ENCODE measurements around the gene TFRC. TPM values are rescaled to one million over a fixed set of nuclear protein-coding genes. Genes with fewer than 3 reads are reported as not detected.
"Not testable (repeated sequence)": the region's sequence is repeated elsewhere in the genome, so short reads cannot be mapped to it uniquely, and the experiment has no call there.

Gene TFRC
- total RNA-seq, 2 donors from 2014 or later: 132 to 282 TPM

- DNase-seq: no peak
- H3K4me1 ChIP-seq: no peaks in the 10 kb centered on the region
- TF ChIP-seq CTCF (IDR thresholded peaks at IDR 0.05): no peak
- H3K36me3 ChIP-seq: no peaks in the 10 kb centered on the region
- H3K27me3 ChIP-seq: no peaks in the 10 kb centered on the region
- H3K4me3 ChIP-seq: no peak overlapping the region
- H3K9me3 ChIP-seq: no peaks in the 10 kb centered on the region
- no peak overlapping the region for H3K9ac ChIP-seq (ENCODE audit: low read depth in 2 of 2, low read length in 2 of 2)
- no peak overlapping the region for H3K27ac ChIP-seq
- intact Hi-C loops (cut with DNase I): no loop called here
Observed at GRCh38 chr3:196020373-196020772, 61.5 kb downstream of the TFRC start.

GRCh38 chr3:196019576-196019975, 62.3 kb downstream of the TFRC start:
- H3K36me3 ChIP-seq, H3K27ac ChIP-seq, H3K9me3 ChIP-seq: not testable (repeated sequence)

GRCh38 chr3:196018159-196018558, 63.7 kb downstream of the TFRC start:
- DNase-seq; H3K27me3 ChIP-seq; H3K9me3 ChIP-seq; intact Hi-C loops (cut with DNase I); H3K4me3 ChIP-seq; H3K27ac ChIP-seq; H3K36me3 ChIP-seq; H3K9ac ChIP-seq (ENCODE audit: low read depth in 2 of 2, low read length in 2 of 2); H3K4me1 ChIP-seq: not testable (repeated sequence)

More at GRCh38 chr3:196019576-196019975, 62.3 kb downstream of the TFRC start:
- intact Hi-C loops (cut with DNase I); DNase-seq; H3K4me1 ChIP-seq; H3K9ac ChIP-seq (ENCODE audit: low read depth in 2 of 2, low read length in 2 of 2); H3K4me3 ChIP-seq; H3K27me3 ChIP-seq: not testable (repeated sequence)

- TF ChIP-seq CTCF (IDR thresholded peaks at IDR 0.05): no peak
- Histone ChIP-seq H3K4me3 (no peak overlapping the region), H3K27me3 (no peaks in the 10 kb centered on the region), H3K4me1 (no peaks in the 10 kb centered on the region), H3K27ac (no peak overlapping the region), H3K36me3 (no peaks in the 10 kb centered on the region), H3K9ac (ENCODE audit: low read depth in 2 of 2, low read length in 2 of 2) (no peak overlapping the region), H3K9me3 (no peaks in the 10 kb centered on the region)
- intact Hi-C loops (cut with DNase I): no loop called here
- no peak for DNase-seq
Observed at GRCh38 chr3:196016485-196016884, 65.4 kb downstream of the TFRC start.

GRCh38 chr3:196016059-196016458, 65.8 kb downstream of the TFRC start:
- H3K9me3 ChIP-seq: no peaks in the 10 kb centered on the region
- DNase-seq: no peak
- no peaks in the 10 kb centered on the region for H3K36me3 ChIP-seq
- H3K4me3 ChIP-seq: no peak overlapping the region
- H3K4me1 ChIP-seq: no peaks in the 10 kb centered on the region
- no peaks in the 10 kb centered on the region for H3K27me3 ChIP-seq
- H3K9ac ChIP-seq (ENCODE audit: low read depth in 2 of 2, low read length in 2 of 2): no peak overlapping the region
- intact Hi-C loops (cut with DNase I): no loop called here
- no peak overlapping the region for H3K27ac ChIP-seq
- no peak for TF ChIP-seq CTCF (IDR thresholded peaks at IDR 0.05)

- no peaks in the 10 kb centered on the region for H3K27me3 ChIP-seq
- intact Hi-C loops (cut with DNase I): no loop called here
- DNase-seq: no peak
- H3K9ac ChIP-seq (ENCODE audit: low read depth in 2 of 2, low read length in 2 of 2): no peak overlapping the region
- H3K27ac ChIP-seq: no peak overlapping the region
- no peaks in the 10 kb centered on the region for H3K36me3 ChIP-seq
- H3K4me3 ChIP-seq: no peak overlapping the region
- H3K4me1 ChIP-seq: no peaks in the 10 kb centered on the region
- TF ChIP-seq CTCF (IDR thresholded peaks at IDR 0.05): no peak
- no peaks in the 10 kb centered on the region for H3K9me3 ChIP-seq
Observed at GRCh38 chr3:196013587-196014487, 68.1 kb downstream of the TFRC start.

Data from colonic mucosa (tissue), 4 donors.